Activated naive CD4-positive, alpha-beta T cell treated with anti-CD3 and anti-CD28 coated beads, Interleukin-2, amount 10 ng/mL, durations not matched to agents 7 days and 5 days (primary cell): Measurements from ENCODE around the gene DCAF15.
"Not testable (repeated sequence)": the region's sequence is repeated elsewhere in the genome, so short reads cannot be mapped to it uniquely, and the experiment has no call there.

Source experiments
- CTCF ChIA-PET: fragments of 350-600 bp; sonication (Branson Sonifier 250); formaldehyde crosslinking; loops from one replicate; lab custom pipeline; 2021; ENCODE audit warnings: antibody characterized with exemption; lab: Charles Lee
- DNase-seq: peaks from one replicate; pipeline ENCODE4 v3.0.0-alpha.2; 2020
- H3K27ac Mint-ChIP-seq: one replicate; pipeline ENCODE4 v1.8.0; 2021; ENCODE audit warnings: mild to moderate bottlenecking, moderate library complexity, mixed read lengths
- H3K27me3 Mint-ChIP-seq: one replicate; pipeline ENCODE4 v1.8.0; 2021; ENCODE audit warnings: mild to moderate bottlenecking, mixed read lengths
- H3K36me3 Mint-ChIP-seq: one replicate; pipeline ENCODE4 v1.8.0; 2021; ENCODE audit warnings: mixed read lengths
- H3K4me1 Mint-ChIP-seq: one replicate; pipeline ENCODE4 v1.8.0; 2021; ENCODE audit warnings: mixed read lengths
- H3K4me3 Mint-ChIP-seq: one replicate; pipeline ENCODE4 v1.8.0; 2021; ENCODE audit warnings: mild to moderate bottlenecking, moderate library complexity, mixed read lengths
- H3K9me3 Mint-ChIP-seq: one replicate; pipeline ENCODE4 v1.8.0; 2021; ENCODE audit warnings: mixed read lengths

The DCAF15 gene

DNA sequence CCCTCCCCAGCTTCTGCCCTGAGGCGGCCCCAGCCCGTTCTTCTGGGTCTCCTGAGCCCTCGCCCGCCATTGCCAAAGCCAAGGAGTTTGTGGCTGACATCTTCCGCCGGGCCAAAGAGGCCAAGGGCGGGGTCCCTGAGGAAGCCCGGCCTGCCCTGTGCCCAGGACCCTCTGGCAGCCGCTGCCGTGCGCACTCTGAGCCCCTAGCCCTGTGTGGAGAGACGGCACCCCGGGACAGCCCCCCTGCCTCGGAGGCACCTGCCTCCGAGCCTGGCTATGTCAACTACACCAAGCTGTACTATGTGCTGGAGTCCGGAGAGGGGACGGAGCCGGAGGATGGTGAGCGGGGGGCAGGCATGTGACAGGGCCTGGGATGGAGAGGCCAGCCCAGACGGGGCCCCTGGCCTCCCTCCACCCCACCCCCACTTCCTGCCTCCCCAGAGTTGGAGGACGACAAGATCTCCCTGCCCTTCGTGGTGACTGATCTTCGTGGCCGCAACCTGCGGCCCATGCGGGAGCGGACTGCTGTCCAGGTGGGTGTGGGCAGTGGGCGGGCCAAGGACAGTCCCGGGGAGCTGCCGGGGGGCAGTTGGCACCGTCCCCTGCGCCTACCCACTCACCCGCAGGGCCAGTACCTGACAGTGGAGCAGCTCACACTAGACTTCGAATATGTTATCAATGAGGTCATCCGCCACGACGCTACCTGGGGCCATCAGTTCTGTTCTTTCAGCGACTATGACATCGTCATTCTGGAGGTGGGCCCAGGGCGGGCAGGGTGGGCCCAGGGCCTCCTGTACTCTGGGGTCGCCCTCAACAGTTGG, 7.0 kb downstream of the DCAF15 start:
- Mint-ChIP-seq H3K4me1 (peaks cover 3% of the 10 kb centered on the region), H3K9me3 (no peaks in the 10 kb centered on the region), H3K4me3 (no peak overlapping the region), H3K27ac (no peak overlapping the region), H3K36me3 (peaks cover 34% of the 10 kb centered on the region), H3K27me3 (no peaks in the 10 kb centered on the region)
- CTCF ChIA-PET, result no interaction called here
- no peak for DNase-seq

DNA sequence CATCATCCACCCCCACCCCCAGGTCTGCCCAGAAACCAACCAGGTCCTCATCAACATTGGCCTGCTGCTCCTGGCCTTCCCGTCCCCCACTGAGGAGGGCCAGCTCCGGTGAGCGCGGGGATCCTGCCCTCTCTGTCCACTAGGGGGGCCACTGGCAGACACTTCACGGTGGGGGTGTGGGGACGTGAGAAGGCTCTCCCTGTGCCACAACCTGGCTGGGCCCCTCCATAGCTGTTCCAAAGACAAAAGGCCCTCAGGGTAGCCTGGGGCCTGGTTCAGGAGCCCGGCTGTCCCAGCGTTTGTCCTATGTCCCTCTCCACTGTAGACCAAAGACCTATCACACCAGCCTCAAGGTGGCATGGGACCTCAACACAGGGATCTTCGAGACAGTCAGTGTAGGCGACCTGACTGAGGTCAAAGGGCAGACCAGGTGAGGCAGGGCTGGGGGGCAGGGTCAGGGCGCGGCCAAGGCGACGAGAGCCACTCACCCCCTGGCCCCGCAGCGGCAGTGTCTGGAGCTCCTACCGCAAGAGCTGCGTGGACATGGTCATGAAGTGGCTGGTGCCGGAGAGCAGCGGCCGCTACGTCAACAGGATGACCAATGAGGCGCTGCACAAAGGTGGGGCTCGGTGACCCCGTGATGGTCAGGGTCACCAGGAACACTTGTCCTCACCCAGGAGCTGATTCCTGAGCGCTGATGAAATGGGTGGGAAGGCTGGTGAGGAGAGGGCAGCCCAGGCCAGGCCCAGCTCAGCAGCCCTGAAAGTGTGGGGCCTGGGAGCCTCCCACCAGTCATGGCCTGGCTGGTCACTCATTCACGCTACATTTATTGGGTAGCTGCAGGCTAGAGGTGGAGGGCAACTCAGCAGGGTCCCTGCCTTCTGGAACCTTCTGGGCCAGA, 7.9 kb downstream of the DCAF15 start:
- H3K4me3 Mint-ChIP-seq, result no peak overlapping the region
- DNase-seq, result peak; percentile 43
- H3K36me3 Mint-ChIP-seq, result peaks cover 36% of the 10 kb centered on the region
- H3K27ac Mint-ChIP-seq, result no peak overlapping the region
- H3K27me3 Mint-ChIP-seq, result no peaks in the 10 kb centered on the region
- CTCF ChIA-PET, result interaction anchor here (1.6 kb wide), 1 partner anchor 88 kb away, joined by 5 read pairs; no protein-coding TSS in a partner anchor
- H3K4me1 Mint-ChIP-seq, result peaks cover 2% of the 10 kb centered on the region
- H3K9me3 Mint-ChIP-seq, result no peaks in the 10 kb centered on the region

DNA sequence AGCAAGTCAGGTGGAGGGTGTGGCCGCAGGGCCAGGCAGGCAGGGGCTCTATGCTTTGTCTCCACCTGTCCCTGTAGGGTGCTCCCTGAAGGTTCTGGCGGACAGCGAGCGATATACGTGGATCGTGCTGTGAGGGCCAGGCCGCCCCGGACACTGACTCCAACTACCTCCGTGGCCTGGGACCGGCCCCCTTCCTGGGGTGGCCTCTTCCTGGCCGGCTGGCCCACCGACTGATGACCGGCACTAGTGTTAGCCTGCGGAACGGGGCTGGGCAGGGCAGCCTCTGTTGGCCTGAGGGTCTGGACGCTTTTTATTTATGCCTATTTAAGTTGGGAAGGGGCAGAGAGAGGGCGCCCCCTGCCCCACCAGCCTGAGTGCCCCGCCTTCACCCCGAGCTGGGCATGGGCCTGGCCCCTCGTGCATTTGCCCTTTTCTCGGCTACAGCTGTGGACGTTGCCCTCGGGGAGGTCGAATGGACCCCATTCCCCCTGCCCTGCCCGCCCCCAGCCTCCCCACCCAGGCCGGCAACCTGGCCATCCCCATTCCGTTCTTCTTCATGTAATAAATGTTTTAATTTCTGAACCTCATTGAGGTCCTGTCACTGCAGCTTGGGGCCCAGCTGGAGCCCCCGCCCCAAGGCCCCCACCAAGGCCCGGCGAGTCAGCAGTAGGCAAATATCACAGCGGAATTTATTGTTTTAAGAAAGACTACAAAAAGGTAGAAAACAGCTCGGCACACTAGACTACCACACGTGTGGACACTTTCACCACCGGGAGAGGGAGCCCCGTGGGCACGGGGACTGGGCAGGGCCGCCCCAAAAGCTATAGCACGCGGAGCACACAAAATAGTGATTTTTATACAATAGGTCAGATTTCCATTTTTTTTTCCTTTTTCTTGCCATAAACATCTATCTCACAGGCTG, 8.8 kb downstream of the DCAF15 start:
- H3K27me3 Mint-ChIP-seq, result no peaks in the 10 kb centered on the region
- H3K36me3 Mint-ChIP-seq, result peaks cover 32% of the 10 kb centered on the region
- CTCF ChIA-PET, result interaction anchor here (1.6 kb wide), 1 partner anchor 87 kb away, joined by 5 read pairs; no protein-coding TSS in a partner anchor
- no peak for DNase-seq
- peaks cover 2% of the 10 kb centered on the region for H3K4me1 Mint-ChIP-seq
- H3K4me3 Mint-ChIP-seq, result no peak overlapping the region
- H3K9me3 Mint-ChIP-seq, result no peaks in the 10 kb centered on the region
- no peak overlapping the region for H3K27ac Mint-ChIP-seq

DNA sequence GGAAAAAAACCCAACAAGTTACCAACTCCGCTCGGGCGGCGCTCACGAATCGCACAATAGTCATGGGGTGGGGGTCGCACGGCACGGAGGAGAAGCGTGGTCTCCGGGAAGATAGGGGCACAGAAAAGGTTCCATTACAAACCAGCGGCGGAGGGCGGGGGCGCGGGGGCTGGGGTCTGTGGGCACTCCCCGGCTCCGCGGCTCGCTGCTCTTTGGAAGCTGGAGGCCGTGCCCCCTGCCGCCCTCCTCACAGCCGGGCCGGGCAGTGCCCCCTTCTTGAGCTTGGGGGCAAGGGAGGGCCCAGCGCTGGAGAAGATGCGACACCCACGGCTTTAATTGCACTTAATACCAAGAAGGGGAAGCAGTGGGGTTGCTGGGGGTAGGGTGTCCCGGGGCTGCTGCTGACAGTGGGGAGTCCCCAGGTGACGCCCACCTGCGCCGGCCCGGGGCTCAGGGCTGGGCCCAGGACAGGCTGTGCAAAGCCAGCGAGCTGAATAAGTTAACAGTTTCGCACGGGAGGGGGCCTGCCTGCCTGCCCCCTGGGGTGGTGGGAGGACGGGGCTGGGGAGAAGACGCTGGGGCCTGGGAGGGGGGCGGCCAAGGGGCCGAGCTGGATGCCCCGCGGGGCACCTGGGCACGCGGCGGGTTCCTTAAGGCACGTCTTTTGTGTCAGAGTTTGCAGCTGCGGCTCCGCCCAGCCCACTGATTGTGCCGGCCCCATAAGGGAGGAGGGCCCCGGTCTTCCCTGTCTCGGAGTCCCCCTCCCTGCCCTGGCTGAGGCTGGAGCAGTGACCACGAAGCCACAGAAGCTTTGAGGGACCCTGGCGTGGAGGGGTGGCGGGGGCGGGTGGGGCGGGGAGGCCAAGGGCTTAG, 9.8 kb downstream of the DCAF15 start:
- no peak overlapping the region for H3K4me3 Mint-ChIP-seq
- peaks cover 2% of the 10 kb centered on the region for H3K4me1 Mint-ChIP-seq
- no peak overlapping the region for H3K27ac Mint-ChIP-seq
- H3K36me3 Mint-ChIP-seq, result peaks cover 27% of the 10 kb centered on the region
- H3K27me3 Mint-ChIP-seq, result no peaks in the 10 kb centered on the region
- H3K9me3 Mint-ChIP-seq, result no peaks in the 10 kb centered on the region
- no peak for DNase-seq
- CTCF ChIA-PET, result interaction anchor here (1.6 kb wide), 1 partner anchor 86 kb away, joined by 5 read pairs; no protein-coding TSS in a partner anchor

DNA sequence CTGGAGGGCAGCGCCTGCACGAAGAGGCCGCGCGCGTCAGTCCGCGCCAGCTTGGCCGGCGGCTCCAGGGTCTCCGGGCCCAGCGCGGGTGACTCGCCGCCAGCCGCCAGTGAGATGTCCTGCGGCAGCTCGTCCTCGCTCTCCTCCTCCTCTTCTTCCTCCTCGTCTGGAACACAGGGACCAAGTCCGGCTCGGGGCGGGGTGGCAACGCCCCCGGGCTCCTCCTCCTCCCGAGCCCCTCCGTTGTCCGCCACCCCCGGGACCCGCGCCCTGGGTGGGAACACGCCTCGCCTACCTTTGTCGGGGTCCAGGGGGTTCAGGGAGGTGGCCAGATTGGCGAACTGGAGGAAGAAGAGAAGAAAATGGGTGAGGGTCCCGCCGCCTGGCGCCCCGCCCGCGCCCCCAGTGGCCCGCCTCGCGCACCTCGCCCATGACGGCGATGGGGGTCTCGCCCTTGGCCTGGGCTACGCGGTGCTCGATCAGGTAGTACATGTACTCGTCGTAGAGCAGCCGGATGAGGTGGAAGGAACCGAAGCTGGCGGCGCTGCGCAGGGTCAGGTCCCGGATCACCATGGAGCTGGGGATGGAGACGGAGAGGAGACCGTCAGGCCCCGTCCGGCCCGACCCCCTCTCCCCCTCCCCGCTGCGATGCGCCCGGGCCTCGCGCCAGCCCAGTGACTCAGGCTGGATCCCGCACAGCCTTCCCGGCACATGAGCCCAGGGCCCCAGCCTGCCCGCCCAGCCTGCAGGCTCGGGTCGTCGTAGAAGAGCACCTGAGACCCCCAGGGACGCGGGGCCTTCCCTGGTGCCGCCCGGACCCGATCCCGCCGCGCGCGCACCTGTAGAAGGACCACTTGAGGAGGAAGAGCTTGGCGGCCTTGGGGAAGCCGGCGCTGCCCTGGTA, 10.6 kb downstream of the DCAF15 start:
- peaks cover 2% of the 10 kb centered on the region for H3K4me1 Mint-ChIP-seq
- H3K9me3 Mint-ChIP-seq, result no peaks in the 10 kb centered on the region
- H3K27me3 Mint-ChIP-seq, result no peaks in the 10 kb centered on the region
- DNase-seq, result no peak
- peaks cover 26% of the 10 kb centered on the region for H3K36me3 Mint-ChIP-seq
- H3K4me3 Mint-ChIP-seq, result no peak overlapping the region
- CTCF ChIA-PET, result no interaction called here
- H3K27ac Mint-ChIP-seq, result no peak overlapping the region

DNA sequence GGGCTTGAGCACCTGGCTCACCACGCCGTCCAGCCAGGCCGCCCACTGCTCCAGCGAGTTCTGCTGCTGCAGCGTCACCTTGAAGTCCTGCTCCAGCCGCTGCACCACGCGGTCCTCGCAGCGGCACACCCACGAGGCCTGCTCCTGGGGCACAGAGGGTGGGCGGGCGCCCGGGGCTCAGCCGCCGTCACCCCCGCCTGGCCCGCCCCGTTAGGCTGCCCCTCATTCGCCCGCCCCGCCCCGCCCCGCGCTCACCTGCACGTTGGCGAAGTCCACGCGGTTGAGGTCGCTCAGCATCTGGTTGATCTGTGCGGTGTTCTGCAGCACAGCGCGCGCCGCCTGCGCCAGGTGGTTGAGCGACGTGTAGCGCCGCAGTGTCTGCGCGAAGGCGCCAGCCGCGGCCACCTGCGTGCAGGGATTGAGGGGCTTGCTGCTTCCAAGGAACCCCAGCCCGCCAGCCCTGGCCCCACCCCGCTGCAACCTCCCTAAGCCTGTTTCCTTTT, 11.3 kb downstream of the DCAF15 start:
- Mint-ChIP-seq H3K27ac (no peak overlapping the region), H3K4me3 (no peak overlapping the region), H3K9me3 (no peaks in the 10 kb centered on the region), H3K27me3 (no peaks in the 10 kb centered on the region), H3K4me1 (peaks cover 2% of the 10 kb centered on the region), H3K36me3 (peaks cover 23% of the 10 kb centered on the region)
- CTCF ChIA-PET, result no interaction called here
- DNase-seq, result no peak

DNA sequence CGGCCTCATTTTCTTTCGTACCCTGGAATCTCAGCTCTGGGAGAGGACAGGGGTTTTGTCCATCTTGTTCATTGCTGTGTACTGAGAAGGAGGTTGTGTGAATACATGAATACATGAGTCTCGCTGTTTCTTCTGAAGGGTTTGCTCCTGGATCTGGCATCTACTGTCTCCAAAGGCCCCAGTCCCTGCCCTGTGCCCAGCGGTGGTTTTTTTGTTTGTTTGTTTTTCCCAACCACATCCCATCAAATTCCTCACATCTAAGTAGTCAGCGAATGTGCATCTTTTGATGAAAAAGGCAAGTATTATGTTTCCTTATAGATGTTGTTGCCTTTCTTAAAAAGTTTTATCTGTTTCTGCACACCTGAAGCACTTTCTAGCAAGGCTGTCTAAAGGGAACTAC, 12.5 kb downstream of the DCAF15 start:
- peaks cover 2% of the 10 kb centered on the region for H3K4me1 Mint-ChIP-seq
- H3K36me3 Mint-ChIP-seq, result peaks cover 27% of the 10 kb centered on the region
- H3K27me3 Mint-ChIP-seq, result no peaks in the 10 kb centered on the region
- CTCF ChIA-PET, result no interaction called here
- no peaks in the 10 kb centered on the region for H3K9me3 Mint-ChIP-seq
- peak overlapping the region; percentile 37 for H3K27ac Mint-ChIP-seq
- H3K4me3 Mint-ChIP-seq, result no peak overlapping the region
- DNase-seq, result no peak

DNA sequence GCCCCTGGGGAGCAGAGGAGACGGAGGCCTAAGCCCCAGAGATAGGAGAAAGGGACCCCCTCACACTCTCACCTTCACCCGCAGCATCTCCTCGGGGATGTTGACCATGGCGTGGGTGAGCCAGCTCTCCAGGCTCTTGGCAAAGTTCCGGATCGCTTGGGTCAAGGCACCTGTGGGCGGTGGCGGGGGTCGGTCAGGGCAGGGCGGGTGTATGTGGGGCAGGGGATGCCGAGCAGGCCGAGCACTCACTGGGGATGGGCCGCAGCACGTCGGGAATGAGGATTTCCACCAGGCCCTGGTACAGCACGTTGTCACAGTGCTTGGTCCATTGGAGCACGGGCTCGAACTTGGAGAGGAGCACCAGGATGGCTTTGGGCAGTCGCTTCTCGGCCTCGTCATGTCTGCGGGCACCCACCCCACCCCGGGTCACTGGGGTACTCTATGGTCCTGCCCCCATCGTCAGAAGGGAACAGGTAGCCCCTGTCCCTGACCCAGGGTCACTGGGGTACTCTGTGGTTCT, 13.1 kb downstream of the DCAF15 start:
- CTCF ChIA-PET, result no interaction called here
- Mint-ChIP-seq H3K4me1 (peaks cover 2% of the 10 kb centered on the region), H3K36me3 (peaks cover 24% of the 10 kb centered on the region), H3K27ac (no peak overlapping the region), H3K9me3 (no peaks in the 10 kb centered on the region), H3K27me3 (no peaks in the 10 kb centered on the region), H3K4me3 (no peak overlapping the region)
- DNase-seq, result no peak

DNA sequence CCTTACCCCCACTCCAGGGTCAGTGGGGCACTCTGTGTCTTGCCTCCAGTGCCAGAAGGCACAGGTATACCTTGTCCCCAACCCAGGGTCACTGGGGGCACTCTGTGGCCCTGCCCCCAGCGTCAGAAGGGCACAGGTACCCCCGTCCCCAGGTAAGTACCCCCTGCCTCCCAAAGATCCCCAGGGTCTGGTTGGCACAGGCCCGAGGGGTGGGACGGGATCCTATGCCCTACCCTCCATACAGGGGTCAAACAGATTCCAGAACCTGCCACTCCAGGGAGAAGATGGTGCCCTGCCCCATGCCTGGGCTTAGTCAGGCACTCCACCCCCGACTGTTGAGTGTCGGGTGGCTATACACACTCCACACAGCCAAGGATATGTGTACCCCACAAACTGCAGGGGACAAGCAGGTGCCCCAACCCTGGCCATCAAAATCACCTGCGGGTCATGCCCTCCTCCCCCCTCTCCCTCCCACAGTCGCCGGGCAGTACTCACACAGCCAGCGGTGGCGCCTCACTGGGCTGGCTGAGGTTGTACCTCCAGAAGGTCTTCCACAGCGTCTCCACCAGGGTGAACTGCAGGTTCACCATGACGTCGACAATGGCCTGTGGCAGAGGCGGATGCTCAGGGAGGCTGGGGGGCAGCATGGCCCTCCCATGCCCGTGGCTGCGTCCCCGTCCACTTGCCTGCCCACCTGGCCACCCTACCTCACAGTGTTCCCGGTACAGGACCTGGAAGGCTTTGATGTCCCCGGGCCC, 13.8 kb downstream of the DCAF15 start:
- Mint-ChIP-seq H3K4me1 (peaks cover 2% of the 10 kb centered on the region), H3K36me3 (peaks cover 24% of the 10 kb centered on the region), H3K27me3 (no peaks in the 10 kb centered on the region), H3K9me3 (no peaks in the 10 kb centered on the region), H3K4me3 (no peak overlapping the region), H3K27ac (no peak overlapping the region)
- DNase-seq, result no peak
- CTCF ChIA-PET, result no interaction called here

DNA sequence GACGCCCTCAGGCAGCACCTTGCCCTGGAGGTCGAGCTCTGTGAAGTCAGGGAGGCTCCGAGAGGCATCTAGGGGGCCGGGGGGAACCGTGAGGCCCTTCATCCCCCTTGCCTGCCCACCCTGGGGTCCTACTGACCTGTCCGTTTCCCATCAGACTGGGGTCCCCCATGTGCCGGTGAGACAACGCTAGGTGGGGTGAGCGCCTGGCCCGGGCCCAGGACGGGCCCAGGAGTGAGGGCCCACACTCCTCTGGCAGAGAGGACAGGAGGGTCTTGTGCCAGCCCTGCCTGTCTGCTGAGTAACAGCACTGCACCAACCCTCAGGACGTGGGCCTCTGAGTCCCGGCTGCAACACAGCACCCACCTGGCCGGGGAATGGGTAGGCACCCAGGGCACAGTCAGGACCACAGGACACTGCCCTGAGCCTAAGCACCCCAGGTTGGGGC, 14.4 kb downstream of the DCAF15 start:
- peaks cover 2% of the 10 kb centered on the region for H3K4me1 Mint-ChIP-seq
- H3K27ac Mint-ChIP-seq, result no peak overlapping the region
- H3K4me3 Mint-ChIP-seq, result no peak overlapping the region
- CTCF ChIA-PET, result no interaction called here
- H3K9me3 Mint-ChIP-seq, result no peaks in the 10 kb centered on the region
- H3K27me3 Mint-ChIP-seq, result no peaks in the 10 kb centered on the region
- peaks cover 19% of the 10 kb centered on the region for H3K36me3 Mint-ChIP-seq
- DNase-seq, result no peak

DNA sequence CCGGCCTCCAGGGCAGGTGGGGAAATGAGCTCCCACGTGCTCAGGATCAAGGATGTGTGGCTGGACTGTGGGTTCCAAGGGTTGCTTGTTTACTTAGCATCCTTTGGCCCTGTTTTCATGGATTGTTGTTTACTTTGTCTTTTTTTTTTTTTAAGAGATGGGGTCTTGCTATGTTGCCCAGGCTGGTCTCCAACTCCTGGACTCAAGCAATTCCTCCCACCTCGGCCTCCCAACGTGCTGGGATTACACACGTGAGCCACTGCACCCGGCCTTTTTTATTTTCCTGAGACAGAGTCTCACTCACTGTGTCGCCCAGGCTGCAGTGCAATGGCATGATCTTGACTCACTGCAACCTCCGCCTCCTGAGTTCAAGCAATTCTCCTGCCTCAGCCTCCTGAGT, 14.9 kb downstream of the DCAF15 start:
- DNase-seq, H3K9me3 Mint-ChIP-seq, H3K27me3 Mint-ChIP-seq, H3K4me3 Mint-ChIP-seq, H3K27ac Mint-ChIP-seq, H3K4me1 Mint-ChIP-seq, CTCF ChIA-PET: not testable (repeated sequence)
- H3K36me3 Mint-ChIP-seq, result peaks cover 18% of the 10 kb centered on the region
